GM21576 (cell line): ENCODE measurements around the gene SPACA9.

Experiments used
- ATAC-seq: cut with Tn5 transposase; IDR thresholded peaks from one replicate; pipeline ENCODE4 v1.9.1; 2021; ENCODE audit warnings: mild to moderate bottlenecking, moderate library complexity; ENCODE audit not compliant: unreplicated experiment

Gene SPACA9

GRCh38 chr9:132862533-132862932, 16.2 kb upstream of the SPACA9 start:
- no peak for ATAC-seq

DNA sequence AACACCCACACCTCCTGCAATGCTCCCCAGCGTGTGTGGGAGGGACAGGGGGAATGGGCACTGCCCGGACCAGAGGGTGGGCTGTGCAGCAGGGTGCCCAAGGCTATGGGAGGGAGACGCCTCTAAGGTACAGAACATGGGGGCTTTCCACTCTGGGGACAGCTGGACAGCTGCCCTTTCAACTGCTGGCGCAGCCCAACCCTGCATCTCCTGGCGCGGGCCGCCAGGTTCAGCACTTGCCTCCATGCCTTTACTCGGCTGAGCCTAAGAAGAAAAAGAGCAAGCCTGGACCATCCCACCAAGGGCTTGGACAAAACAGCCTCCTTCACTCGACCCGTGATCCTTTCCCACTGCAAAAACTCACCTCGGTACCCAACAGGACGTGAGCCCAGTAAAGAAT, 15.6 kb upstream of the SPACA9 start:
- no peak for ATAC-seq

- ATAC-seq: no peak
Measured at GRCh38 chr9:132864277-132864676, 14.4 kb upstream of the SPACA9 start.

GRCh38 chr9:132864691-132865090, 14.0 kb upstream of the SPACA9 start:
- ATAC-seq: no peak

- ATAC-seq: no peak
Measured at GRCh38 chr9:132866898-132867297, 11.8 kb upstream of the SPACA9 start.

DNA sequence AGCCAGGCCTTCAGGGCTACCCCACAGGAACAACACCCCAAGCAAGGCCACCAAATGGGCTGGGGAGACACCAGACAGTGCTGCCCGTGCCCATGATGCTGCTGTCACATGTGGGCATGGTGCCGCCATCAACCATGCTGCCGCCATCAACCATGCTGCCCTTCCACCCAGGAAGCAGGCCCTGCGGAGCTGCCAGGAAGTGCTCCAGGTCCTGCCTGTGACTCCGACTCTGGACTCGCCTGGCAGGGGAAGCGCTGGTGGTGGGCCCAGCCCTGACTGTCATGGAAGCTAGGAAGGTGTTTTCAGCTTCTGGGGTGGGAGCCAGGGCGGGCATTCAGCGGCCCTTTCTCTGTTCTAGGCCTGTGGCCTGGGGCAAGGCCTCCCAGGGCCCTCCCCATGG, 9.4 kb upstream of the SPACA9 start:
- no peak for ATAC-seq

DNA sequence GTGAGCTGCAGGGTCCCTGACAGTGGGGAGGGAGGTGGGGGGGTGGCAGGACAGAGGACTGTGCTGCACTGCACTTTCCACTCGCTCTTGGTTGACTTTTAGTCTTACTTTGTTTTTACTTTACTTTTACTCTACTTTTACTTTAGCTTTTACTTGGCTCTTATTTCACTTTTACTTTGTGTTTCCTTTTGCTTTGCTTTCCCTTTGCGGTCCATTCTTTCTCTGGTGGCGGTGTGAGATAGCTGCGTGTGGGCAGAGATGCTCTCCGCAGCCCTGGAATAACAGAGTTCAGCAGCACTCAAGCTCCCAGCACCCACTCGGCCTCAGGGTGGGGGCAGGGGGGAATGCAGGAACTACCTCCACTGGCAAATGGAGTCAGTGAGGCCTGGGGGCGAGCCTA, 5.3 kb upstream of the SPACA9 start:
- no peak for ATAC-seq

DNA sequence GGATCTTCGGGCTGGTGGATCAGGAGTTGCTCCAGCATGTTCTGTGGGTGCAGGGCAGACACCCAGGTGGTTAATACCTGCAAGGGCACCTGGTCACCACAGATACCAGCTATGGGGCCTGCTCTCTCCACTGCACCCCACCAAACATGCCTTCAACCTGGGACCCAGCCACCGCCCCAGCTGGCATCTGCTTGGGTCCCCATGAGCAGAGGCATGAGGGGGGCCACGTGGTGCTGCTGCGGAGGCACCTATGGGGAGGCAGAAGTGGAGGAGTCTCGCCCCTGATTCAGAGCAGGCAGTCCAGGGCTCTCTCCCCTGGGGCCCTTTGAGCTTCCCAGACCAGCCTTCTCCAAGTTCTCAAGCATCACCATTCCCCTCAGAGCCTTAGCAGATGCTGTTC, 3.5 kb upstream of the SPACA9 start:
- no peak for ATAC-seq

- ATAC-seq: no peak
Measured at GRCh38 chr9:132876849-132877248, 1.8 kb upstream of the SPACA9 start.

GRCh38 chr9:132877458-132877823, 1.3 kb upstream of the SPACA9 start:
- ATAC-seq: no peak

GRCh38 chr9:132877824-132878694, 639 bp upstream of the SPACA9 start, which contains the start of gene AK8:
Gene AK8, minus strand, starts transcription at chr9:132878284. Its CDS starts 29 bp downstream, at chr9:132878255.
- ATAC-seq: no peak

- no peak for ATAC-seq
Measured at GRCh38 chr9:132879457-132880323, 992 bp downstream of the SPACA9 start.

DNA sequence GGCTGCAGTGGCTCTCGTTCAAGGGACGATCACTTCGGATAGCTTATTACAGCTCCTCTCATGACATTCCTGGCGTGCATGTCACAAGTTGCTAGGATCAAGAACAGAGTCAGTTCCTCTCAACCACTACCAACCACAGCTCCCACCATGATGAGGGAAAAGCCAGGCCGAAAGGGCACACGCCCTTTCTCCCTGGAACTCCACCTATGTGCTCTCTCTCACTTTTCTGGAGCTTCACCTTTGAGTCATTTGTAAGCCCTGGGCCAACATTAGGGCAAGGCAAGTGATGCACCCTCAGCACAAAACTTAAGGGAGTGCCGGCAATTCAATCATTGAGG, 1.6 kb downstream of the SPACA9 start:
- no peak for ATAC-seq

DNA sequence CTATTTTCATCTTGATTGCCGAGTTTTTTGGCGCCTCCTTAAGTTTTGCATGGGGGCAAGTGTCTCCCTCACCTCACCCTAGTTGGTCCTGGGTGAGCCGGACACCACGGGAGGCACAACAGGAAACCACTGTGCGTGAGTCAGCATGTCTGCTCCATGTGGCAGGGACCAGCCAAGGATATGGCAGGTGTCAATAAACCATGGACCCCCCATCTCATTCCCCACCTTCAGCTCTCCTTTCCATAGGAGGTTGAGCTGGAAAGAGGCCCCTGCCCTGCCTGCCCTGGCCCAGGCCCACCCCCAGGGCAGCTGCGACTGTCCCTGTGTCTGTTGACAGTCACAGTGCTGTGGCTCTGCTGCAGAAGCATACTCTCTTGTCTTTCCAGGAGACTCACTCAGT, 3.1 kb downstream of the SPACA9 start:
- ATAC-seq: no peak

GRCh38 chr9:132882616-132883015, 3.9 kb downstream of the SPACA9 start:
- no peak for ATAC-seq

- ATAC-seq: no peak
Measured at GRCh38 chr9:132883349-132884294, 4.9 kb downstream of the SPACA9 start.

DNA sequence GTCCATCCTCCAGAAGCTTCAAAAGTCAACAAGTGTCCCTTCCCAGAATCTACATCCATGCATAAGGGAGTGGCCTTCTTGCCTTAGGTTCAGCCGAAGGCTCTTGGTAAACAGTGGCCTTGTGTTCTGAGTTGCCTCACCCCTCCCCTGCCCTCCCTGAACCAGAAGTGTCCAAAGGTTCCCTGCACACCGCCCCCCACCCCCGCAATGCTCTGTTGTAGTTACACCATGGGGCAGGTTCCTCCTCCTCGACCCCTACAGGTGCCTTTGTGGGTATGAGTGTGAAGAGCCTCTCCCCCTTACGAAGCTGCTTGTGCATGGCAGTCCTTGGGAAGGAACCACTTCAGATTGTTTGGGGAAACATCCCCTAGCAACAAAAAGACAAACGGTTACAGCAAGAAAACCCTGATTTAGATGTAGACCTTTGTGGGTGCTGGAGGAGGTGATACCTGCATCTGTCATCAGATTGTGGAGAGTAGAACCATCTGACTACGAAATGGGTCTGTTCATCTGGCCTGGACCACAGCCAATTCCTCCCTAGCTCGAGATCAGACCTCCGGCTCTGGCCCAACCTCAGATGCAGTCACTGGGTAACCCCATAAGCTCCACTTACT, 7.1 kb downstream of the SPACA9 start:
- no peak for ATAC-seq

DNA sequence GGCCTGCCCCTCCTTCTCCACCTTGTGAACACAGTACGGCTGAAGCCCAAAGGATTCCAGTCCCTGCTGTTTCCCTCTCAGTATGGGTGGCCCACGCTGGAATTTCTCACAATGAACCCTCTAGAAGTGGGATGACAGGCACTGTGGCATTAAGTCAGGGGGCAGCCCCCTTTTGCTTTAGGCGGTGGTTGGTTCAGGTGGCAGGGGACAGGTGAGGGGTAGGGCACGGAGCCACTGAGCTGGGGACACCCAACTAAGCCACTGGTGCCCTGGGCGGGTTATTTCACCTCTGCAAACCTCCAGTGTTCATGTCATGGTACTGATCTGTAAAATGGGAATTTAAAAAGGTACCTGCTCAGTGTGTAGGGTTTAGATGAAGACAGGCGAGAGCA, 7.6 kb downstream of the SPACA9 start:
- ATAC-seq: no peak

GRCh38 chr9:132887181-132888120, 8.8 kb downstream of the SPACA9 start:
- ATAC-seq: no peak
